GM19351 (cell line): ENCODE data around the gene NCR3LG1.

Experiments
- ATAC-seq: cut with Tn5 transposase; IDR thresholded peaks from one replicate; pipeline ENCODE4 v1.9.1; 2021; ENCODE audit warnings: mild to moderate bottlenecking, moderate library complexity; ENCODE audit not compliant: unreplicated experiment

Gene NCR3LG1

GRCh38 chr11:17391493-17392355 lies 40.1 kb downstream of the NCR3LG1 start:
- no peak for ATAC-seq

GRCh38 chr11:17392872-17393271 lies 41.3 kb downstream of the NCR3LG1 start:
- no peak for ATAC-seq

GRCh38 chr11:17393472-17393871 lies 41.9 kb downstream of the NCR3LG1 start:
- ATAC-seq, result no peak

- ATAC-seq, result no peak
Observed at GRCh38 chr11:17394743-17395390, 43.3 kb downstream of the NCR3LG1 start.

GRCh38 chr11:17395554-17395961 lies 44.0 kb downstream of the NCR3LG1 start:
- ATAC-seq, result no peak

- ATAC-seq, result no peak
Observed at GRCh38 chr11:17395978-17396377, 44.4 kb downstream of the NCR3LG1 start.

GRCh38 chr11:17396598-17397310 lies 45.2 kb downstream of the NCR3LG1 start:
- ATAC-seq, result no peak

- ATAC-seq, result no peak
Observed at GRCh38 chr11:17397311-17398002, 45.9 kb downstream of the NCR3LG1 start.

- ATAC-seq, result no peak
Observed at GRCh38 chr11:17399236-17399635, 47.6 kb downstream of the NCR3LG1 start.

GRCh38 chr11:17400048-17400775 lies 48.6 kb downstream of the NCR3LG1 start:
- peak; percentile 80 for ATAC-seq

- no peak for ATAC-seq
Observed at GRCh38 chr11:17401316-17401715, 49.7 kb downstream of the NCR3LG1 start.

- ATAC-seq, result no peak
Observed at GRCh38 chr11:17401841-17402240, 50.2 kb downstream of the NCR3LG1 start.

GRCh38 chr11:17402486-17402885 lies 50.9 kb downstream of the NCR3LG1 start:
- no peak for ATAC-seq

GRCh38 chr11:17403980-17404759 lies 52.6 kb downstream of the NCR3LG1 start:
- no peak for ATAC-seq

GRCh38 chr11:17405232-17406005 lies 53.8 kb downstream of the NCR3LG1 start:
- ATAC-seq, result no peak

GRCh38 chr11:17406082-17406817 lies 54.6 kb downstream of the NCR3LG1 start:
- no peak for ATAC-seq

GRCh38 chr11:17406818-17407149 lies 55.2 kb downstream of the NCR3LG1 start:
- ATAC-seq, result no peak

GRCh38 chr11:17407575-17407974 lies 56.0 kb downstream of the NCR3LG1 start:
- ATAC-seq, result no peak
